Pancreas (tissue), 10 donors: ENCODE measurements around the gene MYMK. TPM values are rescaled to one million over a fixed set of nuclear protein-coding genes. Genes with fewer than 3 reads are reported as not detected.

Source experiments
- ATAC-seq, 4 donors: fragments of 200-7000 bp; cut with Tn5 transposase; one replicate each; pipeline versions ENCODE4 v1.8.0 to v1.9.1; 2020; ENCODE audit warnings: mild to moderate bottlenecking in 4 of 4, moderate library complexity in 4 of 4
- DNase-seq, 6 donors: peaks; one replicate each; pipeline ENCODE4 v3.0.0-alpha.2; 2020
- FAIRE-seq: peaks from 2 replicates; lab custom pipeline; 2012; peaks lifted over from hg19 to GRCh38; lab: Jason Lieb, UNC
- H3K27ac ChIP-seq, 4 donors: fragments of 200-600 bp; sonication (generic); 1 replicate in 3 of 4; 2 replicates in 1 of 4; pipeline versions ENCODE4 v1.5.0 to v1.8.0; 2020
- H3K27me3 ChIP-seq, 4 donors: fragments of 200-600 bp; one replicate each; pipeline ENCODE4 v1.8.0; 2021
- H3K36me3 ChIP-seq, 3 donors: fragments of 200-600 bp; sonication (generic) in 1 of 3; one replicate each; pipeline versions ENCODE4 v1.5.0 to v1.8.0; 2020 to 2021
- H3K4me1 ChIP-seq, 3 donors: fragments of 200-600 bp; one replicate each; pipeline ENCODE4 v1.8.0; 2021
- H3K4me3 ChIP-seq, 4 donors: fragments of 200-600 bp; sonication (generic) in 2 of 4; one replicate each; pipeline versions ENCODE4 v1.5.0 to v1.8.0; 2020 to 2021
- H3K9me3 ChIP-seq, 4 donors: fragments of 200-600 bp; one replicate each; pipeline ENCODE4 v1.8.0; 2021
- WGBS, 2 donors: extraction: QIAGEN DNeasy Blood & Tissue Kit; methylation state at CpG; one replicate each; pipeline ENCODE4 v1.1.7; 2013; 5-methylcytosine and 5-hydroxymethylcytosine counted together
- intact Hi-C, 3 donors: fragments of 100-400 bp; cut with DNase I; formaldehyde crosslinking; loops; one replicate each; pipeline versions ENCODE4 v1.11.1 to v1.14.2; 2022
- polyA plus RNA-seq, 2 donors: library from polyadenylated mRNA; stranded (reverse); fragments of 200-250 nt; gene quantifications; one replicate each; pipeline ENCODE4 v1.2.3, GENCODE V29; 2013
- total RNA-seq, 6 donors: library from RNA; stranded (reverse); fragmentation: NEBNext Ultra II Directional in 4 of 6; extraction: Animal tissue kit (Norgen Biotek cat#: 25700) in 4 of 6; gene quantifications; one replicate each; pipeline versions ENCODE4 v1.2.1 to v1.2.4, GENCODE V29; 2021 to 2023
- TF ChIP-seq, protein P1 (sequence below), 4 donors: fragments of 200-600 bp; sonication (generic) in 3 of 4; IDR thresholded peaks; one replicate each; pipeline versions ENCODE4 v1.5.0 to v1.8.0; 2021; ENCODE audit warnings: antibody characterized with exemption in 4 of 4
- donor health status: healthy with polysubstance abuse.
- donor health status: DM: no; HTN: no; CAD: no; lungs with moderate emphysema.
- donor health status: DM: no; HTN: no; CAD: no.
- donor health status: control.
- donor health status: control.
- donor health status: Bipolar disorder and iron deficiency.
- donor health status: DM: yes; HTN: yes; CAD: no.
- donor health status: DM: no; HTN: no; CAD: no.
- donor health status: DM: no; HTN: no; CAD: no.
- donor health status: DM: yes; HTN: yes; CAD: no.

The MYMK gene
- total and polyA plus RNA-seq, 8 donors: not detected

GRCh38 chr9:133560311-133560710 lies 35.6 kb upstream of the MYMK start:
- intact Hi-C loops: no loop called here
- Histone ChIP-seq H3K4me3 (no peak overlapping the region), H3K27me3 (no peaks in the 10 kb centered on the region), H3K4me1 (no peaks in the 10 kb centered on the region), H3K9me3 (no peaks in the 10 kb centered on the region), H3K27ac (no peak overlapping the region), H3K36me3 (no peaks in the 10 kb centered on the region)
- peak in 3 of 6 donors; percentile 40 to 45 (median 40) for DNase-seq
- TF ChIP-seq, protein P1, sequence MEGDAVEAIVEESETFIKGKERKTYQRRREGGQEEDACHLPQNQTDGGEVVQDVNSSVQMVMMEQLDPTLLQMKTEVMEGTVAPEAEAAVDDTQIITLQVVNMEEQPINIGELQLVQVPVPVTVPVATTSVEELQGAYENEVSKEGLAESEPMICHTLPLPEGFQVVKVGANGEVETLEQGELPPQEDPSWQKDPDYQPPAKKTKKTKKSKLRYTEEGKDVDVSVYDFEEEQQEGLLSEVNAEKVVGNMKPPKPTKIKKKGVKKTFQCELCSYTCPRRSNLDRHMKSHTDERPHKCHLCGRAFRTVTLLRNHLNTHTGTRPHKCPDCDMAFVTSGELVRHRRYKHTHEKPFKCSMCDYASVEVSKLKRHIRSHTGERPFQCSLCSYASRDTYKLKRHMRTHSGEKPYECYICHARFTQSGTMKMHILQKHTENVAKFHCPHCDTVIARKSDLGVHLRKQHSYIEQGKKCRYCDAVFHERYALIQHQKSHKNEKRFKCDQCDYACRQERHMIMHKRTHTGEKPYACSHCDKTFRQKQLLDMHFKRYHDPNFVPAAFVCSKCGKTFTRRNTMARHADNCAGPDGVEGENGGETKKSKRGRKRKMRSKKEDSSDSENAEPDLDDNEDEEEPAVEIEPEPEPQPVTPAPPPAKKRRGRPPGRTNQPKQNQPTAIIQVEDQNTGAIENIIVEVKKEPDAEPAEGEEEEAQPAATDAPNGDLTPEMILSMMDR (IDR thresholded peaks at IDR 0.05): no peak
- 54 to 61% methylated on average over 14 to 15 of the region's 15 CpGs for WGBS, 2 donors
- FAIRE-seq: no peak
- peak; percentile 47 to 83 (median 58) for ATAC-seq

- FAIRE-seq (no peak), DNase-seq (no peak), ATAC-seq (peak in 3 of 4 donors; percentile 15 to 50 (median 26))
- intact Hi-C loops: no loop called here
- Histone ChIP-seq H3K4me1 (no peaks in the 10 kb centered on the region), H3K27me3 (no peaks in the 10 kb centered on the region), H3K4me3 (no peak overlapping the region), H3K9me3 (no peaks in the 10 kb centered on the region), H3K27ac (peak overlapping the region in 2 of 4 donors; percentile 9 to 27), H3K36me3 (no peaks in the 10 kb centered on the region)
- 74 to 76% methylated on average over 31 of the region's 31 CpGs for WGBS, 2 donors
- TF ChIP-seq, protein P1 (IDR thresholded peaks at IDR 0.05): no peak
These were observed 33.7 kb upstream of the MYMK start for GRCh38 chr9:133558191-133559126.

GRCh38 chr9:133557581-133557980 lies 32.8 kb upstream of the MYMK start:
- ATAC-seq (no peak), FAIRE-seq (no peak), DNase-seq (no peak)
- no peak overlapping the region for H3K27ac ChIP-seq
- no peak overlapping the region for H3K4me3 ChIP-seq
- H3K27me3 ChIP-seq: no peaks in the 10 kb centered on the region
- TF ChIP-seq, protein P1 (IDR thresholded peaks at IDR 0.05): no peak
- no peaks in the 10 kb centered on the region for H3K36me3 ChIP-seq
- intact Hi-C loops: no loop called here
- H3K9me3 ChIP-seq: no peaks in the 10 kb centered on the region
- no peaks in the 10 kb centered on the region for H3K4me1 ChIP-seq
- WGBS, 2 donors: 97% methylated on average over 9 of the region's 9 CpGs

DNA sequence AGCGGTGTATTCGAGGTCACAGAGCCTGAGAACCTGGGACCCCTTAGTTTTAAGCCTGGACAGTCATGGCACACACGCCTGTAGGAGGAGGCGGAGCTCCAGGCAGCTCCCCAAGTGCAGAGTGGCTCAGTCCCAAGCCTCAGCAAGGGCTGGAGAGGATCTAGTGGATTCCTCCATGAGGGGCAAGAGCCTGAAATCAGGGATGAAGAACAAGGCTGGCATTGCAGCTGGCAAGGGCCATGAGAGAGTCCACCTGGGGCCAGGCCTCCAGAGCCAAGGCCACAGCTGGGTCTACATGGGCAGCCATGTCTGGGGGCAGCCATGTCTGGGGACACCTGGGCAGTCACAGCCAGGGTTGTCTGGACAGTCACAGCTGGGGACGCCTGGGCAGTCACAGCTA lies 31.6 kb upstream of the MYMK start:
- no peaks in the 10 kb centered on the region for H3K36me3 ChIP-seq
- DNase-seq (no peak), ATAC-seq (no peak), FAIRE-seq (no peak)
- no peaks in the 10 kb centered on the region for H3K4me1 ChIP-seq
- TF ChIP-seq, protein P1 (IDR thresholded peaks at IDR 0.05): no peak
- WGBS, 2 donors: 82 to 85% methylated on average over 5 of the region's 5 CpGs
- no peak overlapping the region for H3K4me3 ChIP-seq
- intact Hi-C loops: no loop called here
- H3K9me3 ChIP-seq: no peaks in the 10 kb centered on the region
- H3K27ac ChIP-seq: no peak overlapping the region
- H3K27me3 ChIP-seq: no peaks in the 10 kb centered on the region

- Histone ChIP-seq H3K36me3 (no peaks in the 10 kb centered on the region), H3K4me3 (no peak overlapping the region), H3K9me3 (no peaks in the 10 kb centered on the region), H3K4me1 (no peaks in the 10 kb centered on the region), H3K27me3 (no peaks in the 10 kb centered on the region), H3K27ac (no peak overlapping the region)
- no peak for DNase-seq
- 77 to 92% methylated on average over 8 of the region's 8 CpGs for WGBS, 2 donors
- TF ChIP-seq, protein P1 (IDR thresholded peaks at IDR 0.05): no peak
- intact Hi-C loops: no loop called here
- FAIRE-seq: no peak
- ATAC-seq: no peak
These were observed 30.0 kb upstream of the MYMK start for GRCh38 chr9:133554729-133555128.
